Cortex of kidney (tissue), 1 donor: ENCODE measurements around the gene LRRC27.

Source experiments
- DNase-seq: peaks from one replicate; lab custom pipeline; 2025; lab: John Stamatoyannopoulos, UW

Gene LRRC27

DNA sequence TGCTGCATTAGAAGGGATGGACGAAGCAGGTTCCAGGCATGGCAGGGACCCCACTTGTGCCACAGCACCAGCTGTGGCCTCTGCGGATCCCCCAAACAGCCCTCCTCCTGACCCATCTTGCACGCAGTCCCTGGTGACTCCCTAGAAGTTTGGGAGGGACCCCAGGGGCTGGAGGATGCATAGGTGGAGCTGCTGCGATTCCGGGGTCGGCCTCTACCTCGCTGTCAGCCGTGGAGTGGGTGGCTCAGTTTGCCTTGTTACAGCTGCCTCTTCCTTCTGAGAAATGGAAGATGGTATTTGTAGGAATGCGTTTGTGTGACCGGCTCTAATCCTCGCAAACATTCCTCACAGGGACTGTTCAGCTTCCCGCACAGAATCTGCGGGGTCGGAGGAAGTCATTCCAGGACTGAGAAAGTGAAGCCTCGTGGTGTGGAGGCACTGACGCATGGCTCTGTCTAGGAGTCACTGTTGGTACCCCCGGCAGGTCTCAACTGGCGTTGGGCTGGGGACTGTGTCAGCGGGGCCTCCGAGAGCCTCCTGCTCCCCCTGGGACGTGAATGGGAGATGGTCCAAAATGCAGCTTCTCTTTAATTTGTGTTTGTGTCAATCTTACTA, 82.5 kb downstream of the LRRC27 start:
- no peak for DNase-seq

GRCh38 chr10:132415255-132415654, 83.3 kb downstream of the LRRC27 start:
- no peak for DNase-seq

DNA sequence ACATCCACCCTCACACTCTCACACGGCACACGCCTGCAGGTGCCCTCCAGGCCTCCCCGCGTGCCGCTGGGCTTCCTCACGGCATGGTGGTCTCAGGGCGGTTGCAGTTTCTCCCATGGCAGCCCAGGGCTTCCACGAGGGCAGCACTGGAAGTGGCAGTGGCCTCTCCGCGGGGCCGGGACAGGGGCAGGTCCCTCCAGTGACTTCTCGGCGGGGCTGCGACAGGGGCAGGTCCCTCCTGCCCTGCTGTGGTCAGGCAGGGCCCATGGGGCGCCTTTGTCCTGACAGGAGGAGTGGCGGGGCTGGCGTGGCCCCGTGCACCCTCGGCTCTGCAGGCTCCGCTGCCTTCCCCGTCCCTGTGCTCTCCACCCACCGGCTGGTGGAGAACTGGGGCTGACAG, 84.0 kb downstream of the LRRC27 start:
- no peak for DNase-seq

DNA sequence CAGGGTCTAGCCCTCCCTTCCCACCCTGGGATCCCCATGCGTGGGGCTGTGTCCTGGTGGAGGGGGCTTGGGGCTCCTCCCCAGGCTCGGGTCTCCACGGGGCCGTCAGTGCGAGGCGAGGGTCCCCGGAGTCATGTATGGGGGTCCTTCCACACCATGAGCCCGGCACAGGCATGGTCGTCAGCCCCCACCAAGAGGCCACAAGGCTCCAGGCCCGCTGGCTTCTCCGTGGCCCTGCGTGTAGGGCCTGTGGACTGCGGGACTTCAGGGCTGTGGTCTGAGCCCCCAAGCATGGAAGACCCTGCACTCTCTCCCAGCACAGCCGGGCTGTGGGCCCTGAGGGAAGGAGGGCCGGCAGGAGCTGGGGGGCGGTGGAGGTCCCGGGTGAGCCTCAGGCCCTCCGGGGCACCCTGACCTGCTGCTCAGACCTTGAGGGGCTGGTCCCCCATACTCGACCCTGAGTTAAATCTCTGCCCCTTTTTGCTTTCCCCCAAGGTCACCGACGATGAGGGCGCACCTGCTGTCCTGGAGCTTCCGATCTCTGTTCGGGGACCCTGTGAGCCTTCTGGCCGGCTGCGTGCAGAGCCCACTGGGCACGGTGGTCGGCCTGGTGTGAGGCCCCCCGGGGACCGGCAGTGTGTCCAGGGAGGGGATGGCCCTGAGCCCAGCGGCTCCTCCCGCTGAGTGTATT, 84.7 kb downstream of the LRRC27 start:
- DNase-seq, result no peak

- no peak for DNase-seq
These were observed 85.4 kb downstream of the LRRC27 start for GRCh38 chr10:132417257-132417910.

DNA sequence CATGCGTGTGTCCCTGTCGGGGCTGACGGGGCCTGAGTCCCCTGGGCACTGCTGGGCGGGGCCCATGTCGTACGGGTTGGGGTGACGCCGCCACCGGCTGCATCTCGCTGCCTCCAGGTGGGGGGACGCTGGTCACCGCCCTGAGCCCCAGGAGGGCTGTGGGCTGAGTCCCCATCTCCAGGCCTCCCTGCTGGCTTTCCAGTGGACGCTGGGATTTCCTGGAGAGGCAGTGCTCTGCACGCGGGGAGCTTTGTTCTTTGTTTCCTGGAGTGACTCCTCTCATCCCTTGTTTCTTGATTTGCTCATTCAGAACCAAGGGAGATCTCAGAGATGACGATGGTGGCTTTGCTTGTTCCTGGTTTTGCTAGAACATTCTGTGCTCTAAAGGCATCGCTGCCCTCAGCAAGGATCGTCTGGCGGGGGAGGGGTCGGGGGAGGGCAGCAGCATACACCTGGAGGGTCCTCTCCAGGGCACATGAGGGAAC, 86.0 kb downstream of the LRRC27 start:
- no peak for DNase-seq

- DNase-seq, result no peak
These were observed 86.8 kb downstream of the LRRC27 start for GRCh38 chr10:132418527-132419416.

- DNase-seq, result no peak
These were observed 87.8 kb downstream of the LRRC27 start for GRCh38 chr10:132419538-132420468.

- no peak for DNase-seq
These were observed 88.5 kb downstream of the LRRC27 start for GRCh38 chr10:132420469-132420980.

- DNase-seq, result no peak
These were observed 89.2 kb downstream of the LRRC27 start for GRCh38 chr10:132420981-132421846.

GRCh38 chr10:132421847-132422751, 90.1 kb downstream of the LRRC27 start:
- no peak for DNase-seq

- DNase-seq, result no peak
These were observed 91.2 kb downstream of the LRRC27 start for GRCh38 chr10:132422903-132423825.

DNA sequence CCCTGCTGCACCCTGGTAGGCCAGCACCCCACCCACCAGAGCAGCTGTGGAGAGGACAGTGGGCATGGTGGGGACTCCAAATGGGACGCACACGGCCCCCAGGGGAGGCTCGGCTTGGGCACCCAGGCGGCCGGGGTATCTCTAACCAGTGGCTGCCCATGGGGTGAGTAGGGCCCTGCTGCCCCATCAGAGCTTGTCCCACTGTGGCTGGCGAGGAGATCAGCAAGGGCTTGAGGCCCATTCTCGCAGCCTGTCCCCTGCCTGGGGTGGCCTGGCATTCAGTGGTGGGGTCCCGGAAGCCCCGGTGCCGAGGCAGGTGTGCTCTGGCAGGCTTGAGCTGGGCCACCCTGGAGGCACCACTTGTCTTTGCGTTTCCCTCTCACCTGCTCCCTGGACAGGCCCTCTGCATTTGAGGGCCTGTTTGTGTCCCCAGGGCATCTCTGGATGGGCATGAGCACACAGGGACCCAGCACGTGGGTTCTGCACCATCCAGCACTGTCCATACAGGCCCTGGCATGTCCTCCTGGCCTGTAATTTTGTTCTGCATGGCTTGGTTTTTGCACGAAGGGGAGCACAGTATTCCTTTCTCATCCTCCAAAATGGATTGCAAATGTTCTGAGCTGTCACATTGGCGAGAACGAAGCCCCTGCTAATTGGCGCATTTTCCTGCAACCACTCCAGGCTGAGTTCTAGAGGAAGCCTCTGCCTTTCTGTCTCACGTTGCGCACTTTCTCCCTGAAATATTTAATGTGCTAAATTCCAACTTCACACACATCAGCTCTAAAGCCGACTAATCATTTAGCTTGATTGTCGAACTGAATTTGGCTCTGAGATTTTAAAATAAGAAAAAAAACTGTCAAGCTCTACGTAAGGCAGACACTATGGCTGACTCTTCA, 92.2 kb downstream of the LRRC27 start:
- no peak for DNase-seq

DNA sequence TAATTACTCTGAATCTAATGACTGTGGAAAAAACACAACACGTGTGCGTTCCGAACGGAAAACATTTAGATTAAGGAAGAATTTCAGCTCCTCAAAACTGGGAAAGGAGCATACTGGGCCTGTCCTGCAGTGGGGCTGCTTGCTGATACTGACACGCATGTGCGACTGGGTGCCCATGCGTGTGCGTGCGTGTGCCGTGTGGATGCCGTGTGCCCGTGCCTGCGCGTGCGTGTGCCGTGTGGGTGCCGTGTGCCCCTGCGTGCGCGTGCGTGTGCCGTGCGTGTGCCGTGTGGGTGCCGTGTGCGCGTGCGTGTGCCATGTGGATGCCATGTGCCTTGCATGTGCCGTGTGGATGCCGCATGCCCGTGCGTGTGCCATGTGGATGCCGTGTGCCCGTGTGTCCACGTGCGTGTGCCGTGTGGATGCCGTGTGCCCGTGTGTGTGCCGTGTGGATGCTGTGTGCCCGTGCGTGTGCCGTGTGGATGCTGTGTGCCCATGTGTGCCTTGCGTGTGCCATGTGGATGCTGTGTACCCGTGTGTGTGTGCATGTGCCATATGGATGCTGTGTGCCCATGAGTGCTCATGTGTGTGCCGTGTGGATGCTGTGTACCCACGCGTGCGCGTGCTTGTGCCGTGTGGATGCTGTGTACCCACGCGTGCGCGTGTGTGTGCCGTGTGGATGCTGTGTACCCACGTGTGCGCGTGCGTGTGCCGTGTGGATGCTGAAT, 93.2 kb downstream of the LRRC27 start:
- DNase-seq, result no peak

DNA sequence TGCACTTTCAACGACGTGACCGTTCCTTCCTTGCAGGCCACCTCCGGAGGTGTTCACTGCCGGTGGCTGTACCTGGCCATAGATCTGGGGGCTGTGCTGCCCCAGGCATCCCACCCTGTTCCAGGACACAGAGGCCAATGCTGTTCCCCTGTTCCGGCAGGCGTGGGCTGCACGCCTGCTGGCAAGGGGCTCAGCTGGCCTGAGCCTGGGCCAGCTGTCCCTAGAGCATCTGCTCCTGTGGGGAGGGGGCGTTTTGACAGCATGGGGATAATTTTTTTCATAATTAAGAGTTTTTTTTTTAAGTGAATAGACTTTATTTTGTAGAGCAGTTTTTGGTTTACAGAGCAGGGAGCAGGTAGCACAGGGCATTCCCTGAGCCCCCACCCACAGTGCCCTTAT, 93.8 kb downstream of the LRRC27 start:
- DNase-seq, result no peak
